ENCODE measurements around the gene REXO4.

REXO4 gene

DNA sequence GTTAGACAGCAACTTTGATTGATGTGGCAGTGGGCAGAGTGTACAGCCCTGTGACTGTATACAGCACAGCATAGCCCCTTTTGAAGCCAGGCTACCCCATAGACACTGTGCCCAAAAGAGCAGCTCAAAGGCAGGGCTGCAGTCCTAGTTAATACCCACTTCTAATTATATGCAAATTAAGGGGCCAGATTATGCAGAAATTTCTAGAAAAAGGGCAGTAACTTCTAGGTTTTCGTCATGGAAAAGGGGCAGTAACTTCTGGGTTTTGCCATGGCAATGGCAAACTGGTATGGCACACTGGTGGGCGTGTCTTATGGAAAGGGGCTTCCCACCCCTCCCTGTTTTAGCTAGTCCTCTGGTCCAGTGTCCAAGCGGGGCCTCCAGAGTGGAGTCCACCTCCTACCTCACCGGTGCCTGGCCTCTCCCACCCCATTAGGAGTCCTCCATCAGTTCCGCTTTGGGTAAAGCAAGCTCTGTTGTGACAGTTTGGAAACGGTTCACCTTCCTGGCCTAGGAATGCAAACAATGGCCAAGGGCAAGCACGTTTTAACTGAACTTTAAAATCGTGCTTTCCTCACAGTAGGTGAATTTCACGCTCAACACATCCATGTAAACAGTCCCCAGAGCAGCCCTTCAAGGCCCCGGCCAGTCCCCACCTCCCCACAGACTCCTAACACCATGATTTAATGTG, 10.0 kb upstream of the REXO4 start:
- H3K27ac ChIP-seq, result peak overlapping the region; percentile 44; the same call in 1 of the 2 replicates
- TF ChIP-seq, protein P1, sequence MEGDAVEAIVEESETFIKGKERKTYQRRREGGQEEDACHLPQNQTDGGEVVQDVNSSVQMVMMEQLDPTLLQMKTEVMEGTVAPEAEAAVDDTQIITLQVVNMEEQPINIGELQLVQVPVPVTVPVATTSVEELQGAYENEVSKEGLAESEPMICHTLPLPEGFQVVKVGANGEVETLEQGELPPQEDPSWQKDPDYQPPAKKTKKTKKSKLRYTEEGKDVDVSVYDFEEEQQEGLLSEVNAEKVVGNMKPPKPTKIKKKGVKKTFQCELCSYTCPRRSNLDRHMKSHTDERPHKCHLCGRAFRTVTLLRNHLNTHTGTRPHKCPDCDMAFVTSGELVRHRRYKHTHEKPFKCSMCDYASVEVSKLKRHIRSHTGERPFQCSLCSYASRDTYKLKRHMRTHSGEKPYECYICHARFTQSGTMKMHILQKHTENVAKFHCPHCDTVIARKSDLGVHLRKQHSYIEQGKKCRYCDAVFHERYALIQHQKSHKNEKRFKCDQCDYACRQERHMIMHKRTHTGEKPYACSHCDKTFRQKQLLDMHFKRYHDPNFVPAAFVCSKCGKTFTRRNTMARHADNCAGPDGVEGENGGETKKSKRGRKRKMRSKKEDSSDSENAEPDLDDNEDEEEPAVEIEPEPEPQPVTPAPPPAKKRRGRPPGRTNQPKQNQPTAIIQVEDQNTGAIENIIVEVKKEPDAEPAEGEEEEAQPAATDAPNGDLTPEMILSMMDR (conservative IDR thresholded peaks at IDR 0.05), result no peak

DNA sequence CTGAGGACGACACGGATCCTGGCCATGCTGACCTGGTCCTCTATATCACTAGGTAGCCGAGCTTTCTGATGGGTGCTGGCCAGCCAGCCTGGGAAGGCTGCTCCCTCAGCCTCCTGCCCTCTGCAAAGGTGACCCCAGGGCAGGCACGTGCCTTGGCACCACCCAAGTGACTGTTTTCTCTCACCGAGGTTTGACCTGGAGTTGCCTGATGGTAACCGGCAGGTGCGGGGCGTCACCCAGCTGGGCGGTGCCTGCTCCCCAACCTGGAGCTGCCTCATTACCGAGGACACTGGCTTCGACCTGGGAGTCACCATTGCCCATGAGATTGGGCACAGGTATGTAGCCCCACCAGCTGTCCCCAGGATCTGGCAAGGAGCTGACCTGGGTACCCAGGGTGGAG, 8.2 kb upstream of the REXO4 start:
- no peak overlapping the region for H3K27ac ChIP-seq
- TF ChIP-seq, protein P1 (conservative IDR thresholded peaks at IDR 0.05), result no peak

DNA sequence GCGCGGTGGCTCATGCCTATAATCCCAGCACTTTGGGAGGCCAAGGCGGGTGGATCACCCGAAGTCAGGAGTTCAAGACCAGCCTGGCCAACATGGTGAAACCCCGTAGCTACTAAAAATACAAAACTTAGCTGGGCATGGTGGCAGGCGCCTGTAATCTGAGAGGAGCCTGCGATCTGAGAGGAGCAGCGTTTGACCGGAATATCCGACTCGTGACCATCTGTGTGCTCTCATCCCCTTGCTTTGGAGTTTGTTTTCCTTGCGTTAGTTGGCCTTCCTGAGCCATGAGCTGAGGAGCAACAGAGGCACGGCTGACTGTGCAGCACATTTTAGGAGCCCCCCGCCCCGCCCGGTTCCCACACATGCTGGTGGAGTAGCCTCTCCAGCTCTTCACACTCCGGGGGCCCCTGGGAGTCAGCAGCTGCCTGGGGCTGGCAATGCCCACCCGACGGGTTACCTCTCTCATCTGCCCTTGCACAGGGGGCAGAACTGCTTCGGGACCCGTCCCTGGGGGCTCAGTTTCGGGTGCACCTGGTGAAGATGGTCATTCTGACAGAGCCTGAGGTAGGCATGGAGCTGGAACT, 7.3 kb upstream of the REXO4 start:
- no peak overlapping the region for H3K27ac ChIP-seq
- TF ChIP-seq, protein P1 (conservative IDR thresholded peaks at IDR 0.05), result no peak

DNA sequence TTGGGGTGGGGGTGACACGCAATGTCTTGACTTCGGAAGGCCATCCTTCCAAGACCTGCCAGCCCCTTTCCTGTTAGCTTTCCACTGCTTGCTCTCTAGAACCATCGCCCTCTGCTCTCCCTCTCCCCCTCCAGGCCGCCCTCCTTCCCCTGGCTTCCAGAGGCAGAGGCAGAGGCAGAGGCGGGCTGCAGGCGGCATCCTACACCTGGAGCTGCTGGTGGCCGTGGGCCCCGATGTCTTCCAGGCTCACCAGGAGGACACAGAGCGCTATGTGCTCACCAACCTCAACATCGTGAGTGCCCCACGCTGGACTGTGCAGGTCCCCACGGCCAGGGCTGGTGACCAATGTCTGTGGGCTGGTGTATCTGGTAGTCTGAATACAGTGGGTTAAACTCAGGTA, 6.4 kb upstream of the REXO4 start:
- TF ChIP-seq, protein P1 (conservative IDR thresholded peaks at IDR 0.05), result no peak
- H3K27ac ChIP-seq, result no peak overlapping the region; the same call in 1 of the 2 replicates

DNA sequence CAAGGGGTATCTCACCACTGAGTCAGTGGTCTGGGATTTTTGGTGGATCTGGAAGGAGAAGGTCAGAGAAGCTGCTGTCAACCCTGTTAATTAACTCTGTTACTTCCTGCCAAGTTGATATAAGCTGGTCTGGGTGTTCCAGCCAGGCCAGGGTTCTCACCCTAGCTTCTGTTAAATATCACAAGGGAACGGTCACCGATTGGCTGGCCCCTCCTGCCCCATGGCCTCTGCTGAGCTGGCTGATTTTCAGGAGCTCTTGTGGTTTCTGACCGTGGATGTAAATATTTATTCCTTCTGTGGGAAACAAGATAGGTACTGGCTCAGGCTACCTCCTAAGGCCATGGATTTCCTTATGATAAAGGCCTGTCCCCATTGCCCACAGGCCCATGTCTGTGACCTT, 5.4 kb upstream of the REXO4 start:
- H3K27ac ChIP-seq, result peak overlapping the region; percentile 36; the same call in 1 of the 2 replicates
- TF ChIP-seq, protein P1 (conservative IDR thresholded peaks at IDR 0.05), result no peak

DNA sequence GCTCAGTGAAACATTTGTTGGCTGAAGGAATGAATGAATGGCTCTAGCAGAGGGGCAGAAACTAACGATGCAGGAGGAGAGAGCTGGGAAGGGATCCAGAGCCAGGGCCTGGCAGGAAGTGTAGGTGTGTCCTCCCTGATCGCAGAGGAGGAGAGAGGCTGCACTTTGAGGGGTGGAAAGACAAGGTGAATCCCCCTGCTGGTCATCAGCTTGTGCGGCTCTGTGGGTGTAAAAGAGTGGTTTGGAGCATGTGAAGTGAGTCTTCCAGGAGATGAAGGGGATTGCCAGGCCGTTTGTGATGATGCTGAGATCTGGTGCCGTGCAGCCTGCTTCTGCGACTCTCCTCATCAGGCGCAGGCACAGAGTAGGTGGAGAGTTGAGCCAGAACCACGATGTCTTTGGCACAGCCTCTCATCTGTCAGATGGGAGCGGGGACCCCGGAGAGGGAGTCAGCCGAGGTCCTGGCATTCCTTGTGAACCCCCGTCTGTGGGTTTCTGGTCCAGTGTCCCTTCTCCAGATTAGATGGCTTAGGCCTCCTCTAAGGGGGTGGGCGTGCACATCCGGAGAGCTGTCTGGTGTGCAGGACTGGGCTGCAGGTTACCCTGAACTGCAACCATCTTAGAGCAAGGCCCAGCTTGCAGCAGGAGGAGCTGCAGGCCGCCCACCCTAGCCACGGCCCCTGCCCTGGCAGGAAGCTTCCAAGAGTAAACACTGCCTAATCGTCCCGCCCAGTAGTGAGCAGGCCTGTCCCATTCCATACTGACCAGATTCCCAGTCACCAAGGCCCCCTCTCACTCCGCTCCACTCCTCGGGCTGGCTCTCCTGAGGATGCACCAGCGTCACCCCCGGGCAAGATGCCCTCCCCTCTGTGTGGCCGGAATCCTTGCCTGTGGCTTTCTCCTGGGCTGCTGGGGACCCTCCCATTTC, 4.1 kb upstream of the REXO4 start, which contains the start of gene ADAMTS13:
ADAMTS13 (plus strand) TSS at position 753 of the 928 bp plus-strand sequence; CDS start at position 830, 77 bp downstream.
- TF ChIP-seq, protein P1 (conservative IDR thresholded peaks at IDR 0.05), result peak; percentile 26
- H3K27ac ChIP-seq, result peak within 1 kb of the TSS; percentile 38

DNA sequence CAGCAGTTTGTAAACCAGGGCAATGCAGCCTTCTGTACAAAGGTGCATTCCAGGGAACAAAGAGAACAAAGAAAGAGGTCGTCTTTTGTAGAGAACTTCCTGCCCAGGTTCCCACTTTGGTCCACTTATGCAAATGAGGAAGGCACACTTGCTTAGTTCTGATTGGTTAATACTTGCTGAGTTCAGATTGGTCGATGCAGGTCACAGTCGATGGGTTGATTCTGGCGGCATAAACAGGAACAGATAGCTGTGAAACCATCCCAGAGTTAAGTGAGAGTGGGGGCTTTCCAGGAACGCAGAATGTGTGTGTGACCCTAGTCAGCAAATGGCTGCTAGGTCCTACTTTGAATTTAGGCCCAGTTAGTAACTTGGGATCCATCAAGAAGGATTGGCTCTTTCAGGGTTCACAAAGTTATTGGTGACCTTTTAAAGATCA, 2.6 kb upstream of the REXO4 start:
- no peak overlapping the region for H3K27ac ChIP-seq
- TF ChIP-seq, protein P1 (conservative IDR thresholded peaks at IDR 0.05), result no peak
